Measurements from ENCODE around the gene FCRLA.

- TF ChIP-seq USF1 (IDR thresholded peaks at IDR 0.05) = no peak
- no peak for TF ChIP-seq NFIC (IDR thresholded peaks at IDR 0.05)
- no peak for TF ChIP-seq CEBPB (IDR thresholded peaks at IDR 0.05)
- no peak for TF ChIP-seq RAD21 (IDR thresholded peaks at IDR 0.05; ENCODE audit: low read depth)
- TF ChIP-seq CREB1 (IDR thresholded peaks at IDR 0.05; ENCODE audit: low read depth) = no peak
- no peak for TF ChIP-seq MAX (IDR thresholded peaks at IDR 0.05)
- no peak for TF ChIP-seq TAF1 (IDR thresholded peaks at IDR 0.05; ENCODE audit: low read depth)
- no peak for TF ChIP-seq EP300 (IDR thresholded peaks at IDR 0.05; ENCODE audit: borderline replicate concordance)
- TF ChIP-seq TEAD4 (IDR thresholded peaks at IDR 0.05) = no peak
Measured at GRCh38 chr1:161763522-161764098, 56.6 kb downstream of the FCRLA start.
